Neuronal stem cell (in vitro differentiated cells): ENCODE measurements around the gene CCDC12.

Experiments used
- DNase-seq: peaks from one replicate; pipeline ENCODE4 v3.0.0-alpha.2; 2013; ENCODE audit warnings: low spot score
- H2AFZ ChIP-seq: one replicate; pipeline ENCODE4 v1.6.1; 2013; ENCODE audit warnings: mild to moderate bottlenecking, low read length, inconsistent platforms
- H2AK5ac ChIP-seq: 2 replicates; pipeline ENCODE4 v1.6.1; 2013; ENCODE audit warnings: low read depth, mild to moderate bottlenecking, inconsistent platforms, low read length, moderate library complexity, mixed read lengths
- H2BK120ac ChIP-seq: 2 replicates; pipeline ENCODE4 v1.6.1; 2013; ENCODE audit warnings: low read depth, mild to moderate bottlenecking, inconsistent platforms, low read length, moderate library complexity, mixed read lengths
- H2BK12ac ChIP-seq: one replicate; pipeline ENCODE4 v1.6.1; 2013; ENCODE audit warnings: low read length, inconsistent platforms
- H2BK15ac ChIP-seq: 2 replicates; pipeline ENCODE4 v1.6.1; 2013; ENCODE audit warnings: mild to moderate bottlenecking, low read length, inconsistent platforms, mixed read lengths
- H2BK5ac ChIP-seq: one replicate; pipeline ENCODE4 v1.6.1; 2013; ENCODE audit warnings: inconsistent platforms, mild to moderate bottlenecking, low read length, moderate library complexity
- H3K14ac ChIP-seq: one replicate; pipeline ENCODE4 v1.6.1; 2013; ENCODE audit warnings: low read length, inconsistent platforms
- H3K18ac ChIP-seq: 2 replicates; pipeline ENCODE4 v1.6.1; 2013; ENCODE audit warnings: low read length, inconsistent platforms
- H3K23ac ChIP-seq: 2 replicates; pipeline ENCODE4 v1.6.1; 2013; ENCODE audit warnings: low read depth, mild to moderate bottlenecking, mixed read lengths, low read length, inconsistent platforms; ENCODE audit not compliant: poor library complexity
- H3K27ac ChIP-seq: replicated peaks from 3 replicates; pipeline ENCODE4 v1.5.1; 2013; ENCODE audit warnings: low read length, inconsistent platforms
- H3K27me3 ChIP-seq, 3 experiments: 2 replicates each; pipeline ENCODE4 v1.6.1; 2013; ENCODE audit warnings: low read length in 3 of 3, mild to moderate bottlenecking in 2 of 3, inconsistent platforms in 1 of 3, low read depth in 1 of 3, mixed read lengths in 1 of 3, moderate library complexity in 1 of 3; ENCODE audit not compliant: control insufficient read depth in 3 of 3, insufficient read depth in 3 of 3
- H3K36me3 ChIP-seq, 2 donors: replicated peaks in 1 of 2; 2 replicates each; pipeline ENCODE4 v1.6.1; 2013; ENCODE audit warnings: low read length in 2 of 2; ENCODE audit not compliant: control insufficient read depth in 2 of 2, insufficient read depth in 2 of 2
- H3K4ac ChIP-seq: 2 replicates; pipeline ENCODE4 v1.6.1; 2013; ENCODE audit warnings: inconsistent platforms, mild to moderate bottlenecking, low read length, moderate library complexity
- H3K4me1 ChIP-seq, 2 donors: 1 replicate in 1 of 2; 2 replicates in 1 of 2; pipeline ENCODE4 v1.6.1; 2013; ENCODE audit warnings: low read length in 2 of 2, low read depth in 1 of 2; ENCODE audit not compliant: control insufficient read depth in 2 of 2, insufficient read depth in 1 of 2
- H3K4me2 ChIP-seq: one replicate; pipeline ENCODE4 v1.6.1; 2013; ENCODE audit warnings: mild to moderate bottlenecking, low read length, inconsistent platforms; ENCODE audit not compliant: insufficient read depth, poor library complexity, severe bottlenecking
- H3K4me3 ChIP-seq, 2 donors: 2 replicates each; pipeline ENCODE4 v1.5.1; 2013; ENCODE audit warnings: low read length in 2 of 2, mild to moderate bottlenecking in 2 of 2, inconsistent platforms in 1 of 2, moderate library complexity in 1 of 2
- H3K79me1 ChIP-seq: one replicate; pipeline ENCODE4 v1.6.1; 2013; ENCODE audit warnings: low read depth, mild to moderate bottlenecking, inconsistent platforms, low read length, moderate library complexity
- H3K9ac ChIP-seq: one replicate; pipeline ENCODE4 v1.6.1; 2013; ENCODE audit warnings: mild to moderate bottlenecking, low read depth, low read length, inconsistent platforms; ENCODE audit not compliant: poor library complexity
- H3K9me3 ChIP-seq, 2 donors: replicated peaks in 1 of 2; 2 replicates each; pipeline versions ENCODE3 to v1.6.1; 2013; ENCODE audit warnings: low read length in 2 of 2, mild to moderate bottlenecking in 2 of 2, inconsistent platforms in 1 of 2, low read depth in 1 of 2, mixed read lengths in 1 of 2, moderate library complexity in 1 of 2; ENCODE audit not compliant: control insufficient read depth in 2 of 2, insufficient read depth in 1 of 2
- H4K8ac ChIP-seq: one replicate; pipeline ENCODE4 v1.6.1; 2013; ENCODE audit warnings: low read depth, mild to moderate bottlenecking, inconsistent platforms, low read length, moderate library complexity
- H4K91ac ChIP-seq: one replicate; pipeline ENCODE4 v1.6.1; 2013; ENCODE audit warnings: low read length, low read depth, mild to moderate bottlenecking, inconsistent platforms; ENCODE audit not compliant: poor library complexity
- WGBS, 2 donors: extraction: QIAGEN DNeasy Blood & Tissue Kit; methylation state at CpG; one replicate each; pipeline ENCODE4 v1.1.7; 2013; ENCODE audit warnings: missing lambda C conversion rate in 2 of 2, mixed read lengths in 1 of 2; ENCODE audit not compliant: insufficient read length in 2 of 2, insufficient replicate concordance in 1 of 2; ENCODE audit errors: extremely low coverage in 2 of 2; 5-methylcytosine and 5-hydroxymethylcytosine counted together

Gene CCDC12

GRCh38 chr3:46897829-46898320 is 78.7 kb downstream of the CCDC12 start:
- H2AK5ac ChIP-seq: peak overlapping the region; percentile 51
- H3K4me3 ChIP-seq: no peak overlapping the region
- H3K14ac ChIP-seq: no peak overlapping the region
- no peak overlapping the region for H2AFZ ChIP-seq
- H4K8ac ChIP-seq: no peak overlapping the region
- no peak overlapping the region for H3K9ac ChIP-seq
- H2BK5ac ChIP-seq: no peak overlapping the region
- no peak overlapping the region for H3K4ac ChIP-seq
- H2BK120ac ChIP-seq: no peak overlapping the region
- no peak overlapping the region for H3K27ac ChIP-seq
- peaks cover 1 to 4% of the 10 kb centered on the region in 2 donors for H3K4me1 ChIP-seq
- H3K4me2 ChIP-seq: no peak overlapping the region
- H4K91ac ChIP-seq: no peak overlapping the region
- peaks cover 0 to 24% (median 6%) of the 10 kb centered on the region in 3 experiments for H3K27me3 ChIP-seq
- no peak overlapping the region for H3K23ac ChIP-seq
- no peak overlapping the region for H2BK12ac ChIP-seq
- H3K79me1 ChIP-seq: peaks cover 2% of the 10 kb centered on the region
- no peaks in the 10 kb centered on the region for H3K36me3 ChIP-seq
- no CpG with 5 or more reads among the region's 15 CpGs for WGBS, 2 donors
- H2BK15ac ChIP-seq: no peak overlapping the region
- peaks cover 0 to 2% of the 10 kb centered on the region in 2 donors for H3K9me3 ChIP-seq
- peak overlapping the region; percentile 36 for H3K18ac ChIP-seq
- no peak for DNase-seq

- no peak overlapping the region for H3K9ac ChIP-seq
- H3K14ac ChIP-seq: no peak overlapping the region
- H3K27ac ChIP-seq: no peak overlapping the region
- H4K91ac ChIP-seq: no peak overlapping the region
- peaks cover 2% of the 10 kb centered on the region for H3K79me1 ChIP-seq
- H2BK15ac ChIP-seq: no peak overlapping the region
- DNase-seq: no peak
- no peak overlapping the region for H3K4me2 ChIP-seq
- H4K8ac ChIP-seq: no peak overlapping the region
- H2BK5ac ChIP-seq: no peak overlapping the region
- no peak overlapping the region for H2BK120ac ChIP-seq
- H3K23ac ChIP-seq: no peak overlapping the region
- H2AFZ ChIP-seq: no peak overlapping the region
- no peak overlapping the region for H2AK5ac ChIP-seq
- no peaks in the 10 kb centered on the region for H3K36me3 ChIP-seq
- no peak overlapping the region for H3K4me3 ChIP-seq
- H3K9me3 ChIP-seq: peaks cover 0 to 2% of the 10 kb centered on the region in 2 donors
- H3K18ac ChIP-seq: no peak overlapping the region
- peaks cover 0 to 27% (median 6%) of the 10 kb centered on the region in 3 experiments for H3K27me3 ChIP-seq
- H2BK12ac ChIP-seq: no peak overlapping the region
- H3K4ac ChIP-seq: no peak overlapping the region
- H3K4me1 ChIP-seq: peaks cover 5 to 8% of the 10 kb centered on the region in 2 donors
- WGBS, 2 donors: no CpG with 5 or more reads among the region's 2 CpGs
Measured at GRCh38 chr3:46897031-46897430, 79.5 kb downstream of the CCDC12 start.

DNA sequence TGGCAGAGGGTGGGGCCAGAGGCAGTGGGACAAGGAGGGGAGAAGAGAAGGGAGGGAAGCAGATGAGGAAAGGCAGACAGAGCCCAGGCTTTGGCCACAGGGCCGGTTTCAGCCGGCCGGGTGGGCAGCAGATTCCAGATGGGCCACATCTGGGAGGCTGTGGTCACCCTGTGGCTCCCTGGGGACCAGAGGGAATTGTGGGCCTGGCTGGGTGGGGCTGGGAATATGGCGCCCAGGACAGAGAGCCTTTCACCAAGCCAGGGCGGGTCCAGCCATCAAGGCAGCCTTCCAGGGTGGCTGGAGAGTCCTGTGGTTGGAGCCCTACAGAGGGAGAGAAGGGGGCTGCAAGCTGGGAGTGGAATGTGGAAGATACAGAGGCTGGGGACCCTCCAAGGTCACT is 80.2 kb downstream of the CCDC12 start:
- Histone ChIP-seq H3K27me3 (peaks cover 0 to 32% (median 12%) of the 10 kb centered on the region in 3 experiments), H3K9ac (no peak overlapping the region), H3K4me1 (peaks cover 5 to 12% of the 10 kb centered on the region in 2 donors), H2AFZ (no peak overlapping the region), H3K27ac (no peak overlapping the region), H2BK15ac (no peak overlapping the region), H2BK12ac (no peak overlapping the region), H3K14ac (no peak overlapping the region), H3K4me3 (no peak overlapping the region), H3K23ac (no peak overlapping the region), H4K8ac (no peak overlapping the region), H3K79me1 (peaks cover 2% of the 10 kb centered on the region), H2BK120ac (no peak overlapping the region), H2AK5ac (peak overlapping the region; percentile 60), H3K18ac (no peak overlapping the region), H3K4me2 (no peak overlapping the region), H3K36me3 (no peaks in the 10 kb centered on the region), H2BK5ac (no peak overlapping the region), H4K91ac (no peak overlapping the region), H3K4ac (no peak overlapping the region), H3K9me3 (peaks cover 0 to 2% of the 10 kb centered on the region in 2 donors)
- no CpG with 5 or more reads among the region's 5 CpGs for WGBS, 2 donors
- no peak for DNase-seq

GRCh38 chr3:46895761-46896160 is 80.8 kb downstream of the CCDC12 start:
- Histone ChIP-seq H2BK5ac (no peak overlapping the region), H3K4me3 (no peak overlapping the region), H3K79me1 (peaks cover 2% of the 10 kb centered on the region), H3K4me1 (peaks cover 5 to 12% of the 10 kb centered on the region in 2 donors), H3K18ac (no peak overlapping the region), H2BK15ac (no peak overlapping the region), H2BK120ac (no peak overlapping the region), H3K27ac (no peak overlapping the region), H3K23ac (no peak overlapping the region), H4K8ac (no peak overlapping the region), H3K9me3 (peaks cover 0 to under 1% of the 10 kb centered on the region in 2 donors), H3K4ac (no peak overlapping the region), H3K14ac (peak overlapping the region; percentile 59), H4K91ac (no peak overlapping the region), H3K27me3 (peaks cover 0 to 39% (median 16%) of the 10 kb centered on the region in 3 experiments), H2AFZ (no peak overlapping the region), H3K36me3 (no peaks in the 10 kb centered on the region), H3K9ac (no peak overlapping the region), H2AK5ac (peak overlapping the region; percentile 8), H3K4me2 (no peak overlapping the region), H2BK12ac (no peak overlapping the region)
- DNase-seq: no peak
- WGBS, 2 donors: no CpG with 5 or more reads among the region's 4 CpGs
